HEK293 (cell line): ENCODE measurements around the gene CS.
"Not testable (repeated sequence)": the region's sequence is repeated elsewhere in the genome, so short reads cannot be mapped to it uniquely, and the experiment has no call there.

Experiments used
- CTCF ChIP-seq: fragments of 450-650 bp; formaldehyde crosslinking; IDR thresholded peaks from 2 replicates; pipeline ENCODE4 v1.5.1; 2016; ENCODE audit warnings: missing biosample characterization, missing genetic modification characterization
- SP7 ChIP-seq: fragments of 450-650 bp; formaldehyde crosslinking; IDR thresholded peaks from 2 replicates; pipeline ENCODE4 v1.5.1; 2016; ENCODE audit warnings: missing biosample characterization, missing genetic modification characterization
- ZNF132 ChIP-seq: fragments of 450-650 bp; formaldehyde crosslinking; IDR thresholded peaks from 2 replicates; pipeline ENCODE4 v1.5.1; 2017; ENCODE audit warnings: missing biosample characterization, missing genetic modification characterization, borderline replicate concordance
- ZNF266 ChIP-seq: fragments of 450-650 bp; formaldehyde crosslinking; IDR thresholded peaks from 2 replicates; pipeline ENCODE4 v1.5.1; 2016; ENCODE audit warnings: missing biosample characterization, missing genetic modification characterization, low read depth
- ZNF324 ChIP-seq: fragments of 450-650 bp; formaldehyde crosslinking; IDR thresholded peaks from 2 replicates; pipeline ENCODE4 v1.5.1; 2016; ENCODE audit warnings: missing biosample characterization, missing genetic modification characterization
- ZNF549 ChIP-seq: fragments of 450-650 bp; IDR thresholded peaks from 2 replicates; pipeline ENCODE4 v1.5.1; 2018; ENCODE audit warnings: missing biosample characterization, missing genetic modification characterization, mild to moderate bottlenecking, inconsistent platforms, moderate library complexity
- ZNF561 ChIP-seq: fragments of 450-650 bp; IDR thresholded peaks from 2 replicates; pipeline ENCODE4 v1.5.1; 2018; ENCODE audit warnings: missing biosample characterization, missing genetic modification characterization, borderline replicate concordance
- ZNF658 ChIP-seq: fragments of 450-650 bp; formaldehyde crosslinking; IDR thresholded peaks from 2 replicates; pipeline ENCODE4; 2016; ENCODE audit warnings: missing biosample characterization, missing genetic modification characterization
- ZNF776 ChIP-seq: fragments of 450-650 bp; formaldehyde crosslinking; IDR thresholded peaks from 2 replicates; pipeline ENCODE4 v1.5.0; 2017; ENCODE audit warnings: missing biosample characterization, missing genetic modification characterization, borderline replicate concordance

- not testable (repeated sequence) for TF ChIP-seq ZNF324 (tag by site-specific recombination); CTCF (tag by site-specific recombination); SP7; ZNF132; ZNF658; ZNF776 (tag by site-specific recombination); ZNF266 (tag by site-specific recombination); ZNF549 (tag by site-specific recombination); ZNF561 (tag by site-specific recombination)
Observed at GRCh38 chr12:56284263-56284662, 15.9 kb downstream of the CS start.
